GM18526 (cell line): Measurements from ENCODE around the gene RABIF.
A peak's percentile ranks its signal among the peaks of the same experiment; 100 is the strongest.

Experiments used
- POLR2A ChIP-seq: IDR thresholded peaks from 3 replicates; pipeline ENCODE4 v1.6.1; 2011; ENCODE audit not compliant: insufficient read length; ENCODE audit errors: extremely low read depth

Gene RABIF

DNA sequence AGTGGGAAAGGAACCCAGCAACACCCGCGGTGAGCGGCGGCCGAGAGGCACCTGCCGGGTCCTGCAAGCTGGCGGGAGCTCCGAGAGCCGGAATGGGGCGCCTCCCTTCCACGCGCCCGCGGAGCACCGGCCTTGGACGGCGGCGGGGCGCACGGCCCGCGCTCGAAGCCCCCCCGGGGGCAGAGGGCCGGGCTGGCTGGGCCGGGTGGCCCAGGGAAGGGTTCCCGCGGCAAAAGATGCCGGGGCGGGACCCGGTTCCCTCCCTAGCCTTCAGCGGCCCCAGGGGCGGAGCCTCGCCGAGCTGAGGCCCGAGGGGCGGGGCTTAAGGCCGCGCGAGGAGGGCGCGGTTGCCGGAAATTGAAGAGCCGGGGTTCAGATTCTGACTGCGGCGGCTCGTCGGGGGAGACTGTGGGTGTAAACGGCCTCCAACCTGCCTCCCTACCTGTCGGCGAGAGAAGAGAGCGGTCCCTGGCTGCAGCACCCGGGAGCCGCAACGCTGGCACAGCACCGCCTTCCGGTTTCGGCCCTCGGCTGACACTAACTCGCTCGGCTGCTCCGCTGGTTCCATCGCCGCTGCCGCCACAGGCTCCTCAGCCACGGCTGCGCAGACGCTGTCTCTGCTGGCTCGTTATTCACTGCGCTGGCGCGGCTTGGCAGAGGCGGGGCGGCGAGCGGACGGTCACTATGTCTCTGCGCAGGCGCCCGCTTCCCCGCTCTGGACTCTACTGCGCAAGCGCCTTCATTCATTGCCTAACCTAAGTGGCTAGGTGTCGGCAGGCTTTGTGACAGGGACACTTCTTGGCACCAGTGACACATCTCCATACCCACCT lies at the start of gene RABIF:
Gene RABIF, minus strand, starts transcription at position 619 of the 830 bp plus-strand sequence. Its CDS starts 51 bp downstream, at position 568.
- peak; percentile 96 for TF ChIP-seq POLR2A

GRCh38 chr1:202938287-202938925 lies 49.5 kb upstream of the RABIF start:
- TF ChIP-seq POLR2A, result no peak

GRCh38 chr1:202935844-202936243 lies 46.9 kb upstream of the RABIF start:
- no peak for TF ChIP-seq POLR2A

DNA sequence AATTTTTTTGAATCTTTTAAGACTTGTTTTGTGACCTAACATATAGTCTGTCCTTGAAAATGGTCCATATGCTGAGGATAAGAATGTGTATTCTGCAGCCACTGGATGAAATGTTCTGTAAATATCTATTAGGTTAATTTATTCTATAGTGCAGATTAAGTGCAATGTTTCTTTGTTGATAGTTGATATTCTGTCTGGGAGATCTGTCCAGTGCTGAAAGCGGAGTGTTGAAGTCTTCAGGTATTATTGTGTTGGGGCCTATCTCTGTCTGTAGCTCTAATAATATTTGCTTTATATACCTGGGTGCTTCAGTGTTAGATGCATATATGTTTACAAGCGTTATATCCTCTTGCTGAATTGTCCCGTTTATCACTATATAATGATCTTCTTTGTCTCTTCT lies 45.8 kb upstream of the RABIF start:
- no peak for TF ChIP-seq POLR2A

- TF ChIP-seq POLR2A, result no peak
Measured at GRCh38 chr1:202932476-202932875, 43.5 kb upstream of the RABIF start.

GRCh38 chr1:202926581-202927491 lies 37.9 kb upstream of the RABIF start, which contains the start of gene KLHL12:
TSS of gene KLHL12 (minus strand) at chr1:202927234. CDS start at chr1:202925162, 2,072 bp downstream.
- peak; percentile 97 for TF ChIP-seq POLR2A

- no peak for TF ChIP-seq POLR2A
Measured at GRCh38 chr1:202923533-202923932, 34.6 kb upstream of the RABIF start.

DNA sequence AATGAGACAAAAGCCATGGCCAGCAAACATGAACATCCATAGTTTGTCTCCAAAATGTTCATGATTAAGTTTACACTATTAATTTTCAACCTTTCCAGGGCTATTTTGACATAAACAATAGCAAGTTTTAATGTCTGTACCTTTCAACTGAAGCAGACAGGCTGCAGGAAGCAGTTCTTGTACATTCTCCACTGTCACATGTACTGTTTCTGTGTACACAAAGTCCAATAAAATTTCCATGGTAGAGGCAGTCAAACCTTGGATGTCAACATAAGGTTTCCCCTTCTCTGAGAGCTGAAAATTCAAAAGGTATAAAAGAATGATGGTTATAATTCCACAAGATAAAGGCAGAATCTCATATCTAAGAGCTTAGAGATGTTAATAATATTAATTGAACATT lies 30.7 kb upstream of the RABIF start:
- no peak for TF ChIP-seq POLR2A

- TF ChIP-seq POLR2A, result no peak
Measured at GRCh38 chr1:202915146-202915545, 26.2 kb upstream of the RABIF start.

GRCh38 chr1:202909494-202909893 lies 20.5 kb upstream of the RABIF start:
- TF ChIP-seq POLR2A, result no peak

- no peak for TF ChIP-seq POLR2A
Measured at GRCh38 chr1:202908998-202909397, 20.0 kb upstream of the RABIF start.

GRCh38 chr1:202905331-202905730 lies 16.4 kb upstream of the RABIF start:
- TF ChIP-seq POLR2A, result no peak

DNA sequence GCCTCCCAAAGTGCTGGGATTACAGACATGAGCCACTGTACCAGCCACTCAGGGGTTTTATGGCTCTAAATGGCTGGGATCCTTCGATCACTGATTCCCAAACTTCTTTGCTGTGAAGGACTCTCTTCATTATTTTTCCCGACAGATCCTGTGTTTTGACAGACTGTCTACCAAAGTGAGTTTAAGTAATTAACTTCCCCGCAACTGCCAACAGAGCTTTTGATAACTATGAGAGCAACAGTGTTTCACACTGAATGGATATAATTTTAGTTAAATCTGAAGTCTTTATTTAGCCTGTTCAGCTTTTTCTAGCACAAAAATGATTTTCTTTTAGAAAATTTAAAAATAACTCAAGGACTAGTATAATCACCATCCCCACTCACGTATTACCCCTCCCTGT lies 12.6 kb upstream of the RABIF start:
- no peak for TF ChIP-seq POLR2A

- TF ChIP-seq POLR2A, result no peak
Measured at GRCh38 chr1:202892501-202892900, 3.6 kb upstream of the RABIF start.

- no peak for TF ChIP-seq POLR2A
Measured at GRCh38 chr1:202890392-202890791, 1.4 kb upstream of the RABIF start.
